Measurements from ENCODE around the gene HECTD4.
"Not testable (repeated sequence)": the region's sequence is repeated elsewhere in the genome, so short reads cannot be mapped to it uniquely, and the experiment has no call there.

Gene HECTD4

GRCh38 chr12:112353393-112353792 is 28.8 kb downstream of the HECTD4 start:
- no peak for TF ChIP-seq CTCF (IDR thresholded peaks at IDR 0.05; ENCODE audit: low read depth, low read length)
- H3K4me3 ChIP-seq (ENCODE audit: low read depth, low read length), result no peak overlapping the region
- in situ Hi-C loops (cut with HindIII; ENCODE audit: low sequenced_read_pairs), result no loop called here
- DNase-seq (ENCODE audit: low read depth, low spot score), result peak; percentile 42

GRCh38 chr12:112352921-112353320 is 29.3 kb downstream of the HECTD4 start:
- no peak overlapping the region for H3K4me3 ChIP-seq (ENCODE audit: low read depth, low read length)
- no peak for TF ChIP-seq CTCF (IDR thresholded peaks at IDR 0.05; ENCODE audit: low read depth, low read length)
- in situ Hi-C loops (cut with HindIII; ENCODE audit: low sequenced_read_pairs), result no loop called here
- no peak for DNase-seq (ENCODE audit: low read depth, low spot score)

- in situ Hi-C loops (cut with HindIII; ENCODE audit: low sequenced_read_pairs), result no loop called here
- H3K4me3 ChIP-seq (ENCODE audit: low read depth, low read length), result no peak overlapping the region
- TF ChIP-seq CTCF (IDR thresholded peaks at IDR 0.05; ENCODE audit: low read depth, low read length), result no peak
- DNase-seq (ENCODE audit: low read depth, low spot score), result no peak
Measured at GRCh38 chr12:112350593-112351592, 31.3 kb downstream of the HECTD4 start.

- no peak overlapping the region for H3K4me3 ChIP-seq (ENCODE audit: low read depth, low read length)
- no peak for TF ChIP-seq CTCF (IDR thresholded peaks at IDR 0.05; ENCODE audit: low read depth, low read length)
- DNase-seq (ENCODE audit: low read depth, low spot score), result peak; percentile 59
- in situ Hi-C loops (cut with HindIII; ENCODE audit: low sequenced_read_pairs), result no loop called here
Measured at GRCh38 chr12:112349431-112349830, 32.8 kb downstream of the HECTD4 start.

- DNase-seq (ENCODE audit: low read depth, low spot score); H3K4me3 ChIP-seq (ENCODE audit: low read depth, low read length); in situ Hi-C loops (cut with HindIII; ENCODE audit: low sequenced_read_pairs): not testable (repeated sequence)
Measured at GRCh38 chr12:112348926-112349325, 33.3 kb downstream of the HECTD4 start.

GRCh38 chr12:112347581-112347982 is 34.6 kb downstream of the HECTD4 start:
- peak; percentile 96 for DNase-seq (ENCODE audit: low read depth, low spot score)
- no peak overlapping the region for H3K4me3 ChIP-seq (ENCODE audit: low read depth, low read length)
- no peak for TF ChIP-seq CTCF (IDR thresholded peaks at IDR 0.05; ENCODE audit: low read depth, low read length)
- in situ Hi-C loops (cut with HindIII; ENCODE audit: low sequenced_read_pairs), result no loop called here

- DNase-seq (ENCODE audit: low read depth, low spot score), result no peak
- H3K4me3 ChIP-seq (ENCODE audit: low read depth, low read length), result no peak overlapping the region
- TF ChIP-seq CTCF (IDR thresholded peaks at IDR 0.05; ENCODE audit: low read depth, low read length), result no peak
- in situ Hi-C loops (cut with HindIII; ENCODE audit: low sequenced_read_pairs), result no loop called here
Measured at GRCh38 chr12:112346194-112346593, 36.0 kb downstream of the HECTD4 start.
